Keratinocyte (primary cell): Measurements from ENCODE around the gene ACTN3.

Source experiments
- CTCF ChIP-seq, 3 experiments: IDR thresholded peaks in 1 of 3; conservative IDR thresholded peaks in 1 of 3; optimal IDR thresholded peaks in 1 of 3; 2 replicates in 2 of 3; 3 replicates in 1 of 3; pipeline versions ENCODE3 to v1.5.1; 2011; ENCODE audit warnings: low read length in 3 of 3, mild to moderate bottlenecking in 3 of 3, moderate library complexity in 2 of 3, control low read depth in 1 of 3, inconsistent platforms in 1 of 3; ENCODE audit not compliant: insufficient read depth in 2 of 3; ENCODE audit errors: extremely low read depth in 1 of 3
- EZH2 ChIP-seq: IDR thresholded peaks from one replicate; pipeline ENCODE4 v1.6.1; 2012; ENCODE audit warnings: inconsistent platforms, mild to moderate bottlenecking, low read length, moderate library complexity

- no peak for TF ChIP-seq CTCF (optimal IDR thresholded peaks at IDR 0.05 in 1 of 3, IDR thresholded peaks at IDR 0.05 in 1 of 3, conservative IDR thresholded peaks at IDR 0.05 in 1 of 3; ENCODE audit: extremely low read depth in 1 of 3, insufficient read depth in 2 of 3, low read length in 3 of 3)
- no peak for TF ChIP-seq EZH2
Measured at GRCh38 chr11:66604155-66604554, 57.5 kb downstream of the ACTN3 start.
